Measurements from ENCODE around the gene ABCC4.

ABCC4 gene

GRCh38 chr13:95106562-95106961 is 194.7 kb downstream of the ABCC4 start:
- DNase-seq, result no peak

GRCh38 chr13:95100525-95101433 is 200.5 kb downstream of the ABCC4 start:
- no peak for DNase-seq

GRCh38 chr13:95099541-95099940 is 201.7 kb downstream of the ABCC4 start:
- DNase-seq, result no peak

- DNase-seq, result no peak
Observed at GRCh38 chr13:95098916-95099315, 202.3 kb downstream of the ABCC4 start.

GRCh38 chr13:95091755-95092154 is 209.5 kb downstream of the ABCC4 start:
- no peak for DNase-seq

GRCh38 chr13:95087746-95088305 is 213.4 kb downstream of the ABCC4 start:
- DNase-seq, result no peak

GRCh38 chr13:95086761-95087160 is 214.5 kb downstream of the ABCC4 start:
- no peak for DNase-seq

- no peak for DNase-seq
Observed at GRCh38 chr13:95083758-95084157, 217.5 kb downstream of the ABCC4 start.

- no peak for DNase-seq
Observed at GRCh38 chr13:95083066-95083465, 218.2 kb downstream of the ABCC4 start.

GRCh38 chr13:95075506-95075905 is 225.7 kb downstream of the ABCC4 start:
- DNase-seq, result no peak

- DNase-seq, result no peak
Observed at GRCh38 chr13:95074820-95075219, 226.4 kb downstream of the ABCC4 start.

GRCh38 chr13:95073747-95074311 is 227.4 kb downstream of the ABCC4 start:
- no peak for DNase-seq

- DNase-seq, result no peak
Observed at GRCh38 chr13:95067303-95067702, 233.9 kb downstream of the ABCC4 start.

GRCh38 chr13:95060014-95060519 is 241.2 kb downstream of the ABCC4 start:
- DNase-seq, result no peak

GRCh38 chr13:95059306-95059705 is 241.9 kb downstream of the ABCC4 start:
- DNase-seq, result no peak

- no peak for DNase-seq
Observed at GRCh38 chr13:95058680-95059079, 242.6 kb downstream of the ABCC4 start.

GRCh38 chr13:95056266-95056665 is 245.0 kb downstream of the ABCC4 start:
- no peak for DNase-seq

GRCh38 chr13:95050800-95051615 is 250.2 kb downstream of the ABCC4 start:
- no peak for DNase-seq

GRCh38 chr13:95049772-95050171 is 251.5 kb downstream of the ABCC4 start:
- no peak for DNase-seq

- DNase-seq, result no peak
Observed at GRCh38 chr13:95044452-95045205, 256.6 kb downstream of the ABCC4 start.

GRCh38 chr13:95039415-95039814 is 261.8 kb downstream of the ABCC4 start:
- no peak for DNase-seq

- no peak for DNase-seq
Observed at GRCh38 chr13:95038949-95039348, 262.3 kb downstream of the ABCC4 start.
